Measurements from ENCODE around the gene SSTR3.
A peak's percentile ranks its signal among the peaks of the same experiment; 100 is the strongest.

SSTR3 gene

DNA sequence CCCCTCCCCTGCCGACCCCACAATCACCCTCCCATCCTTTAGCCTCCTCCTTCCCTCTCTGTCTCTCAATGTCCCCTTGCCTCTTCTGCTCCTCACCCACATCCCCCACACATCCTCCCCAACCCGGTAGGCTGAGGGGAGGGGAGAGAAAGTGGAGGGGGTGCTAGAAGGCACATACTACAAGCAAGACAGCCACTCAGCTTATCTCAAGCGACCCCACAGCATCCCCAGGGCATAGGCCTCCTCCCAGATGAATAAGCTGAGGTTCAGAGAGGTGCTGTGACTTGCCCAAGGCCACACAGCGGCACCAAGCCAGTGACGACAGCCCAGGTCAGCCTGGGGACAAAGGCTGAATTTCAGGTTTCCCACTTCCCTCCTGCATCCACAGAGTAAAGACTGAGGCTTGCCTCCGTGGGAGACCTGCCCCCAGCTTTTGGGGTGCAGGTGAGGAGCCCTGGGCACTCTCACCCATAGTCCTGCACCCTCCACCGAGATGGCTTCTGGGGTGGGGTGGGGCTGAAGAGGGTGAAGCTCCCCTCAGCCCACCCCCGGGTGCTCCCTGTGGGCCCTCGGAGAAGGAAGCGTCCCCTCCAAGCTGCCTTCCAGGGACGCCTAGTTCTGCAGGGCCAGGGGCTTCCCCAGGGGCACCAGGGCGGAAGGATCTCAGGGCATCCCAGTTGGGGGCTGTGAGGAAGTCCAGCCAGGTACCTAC is 31.3 kb upstream of the SSTR3 start:
- Histone ChIP-seq H3K27ac (replicated peaks) (peak overlapping the region; percentile 92), H3K27me3 (ENCODE audit: insufficient read depth, poor library complexity, severe bottlenecking) (no peaks in the 10 kb centered on the region), H3K4me3 (replicated peaks; ENCODE audit: insufficient read depth, low read length) (peak overlapping the region; percentile 93)
- TF ChIP-seq, protein P1, sequence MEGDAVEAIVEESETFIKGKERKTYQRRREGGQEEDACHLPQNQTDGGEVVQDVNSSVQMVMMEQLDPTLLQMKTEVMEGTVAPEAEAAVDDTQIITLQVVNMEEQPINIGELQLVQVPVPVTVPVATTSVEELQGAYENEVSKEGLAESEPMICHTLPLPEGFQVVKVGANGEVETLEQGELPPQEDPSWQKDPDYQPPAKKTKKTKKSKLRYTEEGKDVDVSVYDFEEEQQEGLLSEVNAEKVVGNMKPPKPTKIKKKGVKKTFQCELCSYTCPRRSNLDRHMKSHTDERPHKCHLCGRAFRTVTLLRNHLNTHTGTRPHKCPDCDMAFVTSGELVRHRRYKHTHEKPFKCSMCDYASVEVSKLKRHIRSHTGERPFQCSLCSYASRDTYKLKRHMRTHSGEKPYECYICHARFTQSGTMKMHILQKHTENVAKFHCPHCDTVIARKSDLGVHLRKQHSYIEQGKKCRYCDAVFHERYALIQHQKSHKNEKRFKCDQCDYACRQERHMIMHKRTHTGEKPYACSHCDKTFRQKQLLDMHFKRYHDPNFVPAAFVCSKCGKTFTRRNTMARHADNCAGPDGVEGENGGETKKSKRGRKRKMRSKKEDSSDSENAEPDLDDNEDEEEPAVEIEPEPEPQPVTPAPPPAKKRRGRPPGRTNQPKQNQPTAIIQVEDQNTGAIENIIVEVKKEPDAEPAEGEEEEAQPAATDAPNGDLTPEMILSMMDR (IDR thresholded peaks at IDR 0.05; ENCODE audit: insufficient read depth, low read length): no peak
- TF ChIP-seq, protein P2, sequence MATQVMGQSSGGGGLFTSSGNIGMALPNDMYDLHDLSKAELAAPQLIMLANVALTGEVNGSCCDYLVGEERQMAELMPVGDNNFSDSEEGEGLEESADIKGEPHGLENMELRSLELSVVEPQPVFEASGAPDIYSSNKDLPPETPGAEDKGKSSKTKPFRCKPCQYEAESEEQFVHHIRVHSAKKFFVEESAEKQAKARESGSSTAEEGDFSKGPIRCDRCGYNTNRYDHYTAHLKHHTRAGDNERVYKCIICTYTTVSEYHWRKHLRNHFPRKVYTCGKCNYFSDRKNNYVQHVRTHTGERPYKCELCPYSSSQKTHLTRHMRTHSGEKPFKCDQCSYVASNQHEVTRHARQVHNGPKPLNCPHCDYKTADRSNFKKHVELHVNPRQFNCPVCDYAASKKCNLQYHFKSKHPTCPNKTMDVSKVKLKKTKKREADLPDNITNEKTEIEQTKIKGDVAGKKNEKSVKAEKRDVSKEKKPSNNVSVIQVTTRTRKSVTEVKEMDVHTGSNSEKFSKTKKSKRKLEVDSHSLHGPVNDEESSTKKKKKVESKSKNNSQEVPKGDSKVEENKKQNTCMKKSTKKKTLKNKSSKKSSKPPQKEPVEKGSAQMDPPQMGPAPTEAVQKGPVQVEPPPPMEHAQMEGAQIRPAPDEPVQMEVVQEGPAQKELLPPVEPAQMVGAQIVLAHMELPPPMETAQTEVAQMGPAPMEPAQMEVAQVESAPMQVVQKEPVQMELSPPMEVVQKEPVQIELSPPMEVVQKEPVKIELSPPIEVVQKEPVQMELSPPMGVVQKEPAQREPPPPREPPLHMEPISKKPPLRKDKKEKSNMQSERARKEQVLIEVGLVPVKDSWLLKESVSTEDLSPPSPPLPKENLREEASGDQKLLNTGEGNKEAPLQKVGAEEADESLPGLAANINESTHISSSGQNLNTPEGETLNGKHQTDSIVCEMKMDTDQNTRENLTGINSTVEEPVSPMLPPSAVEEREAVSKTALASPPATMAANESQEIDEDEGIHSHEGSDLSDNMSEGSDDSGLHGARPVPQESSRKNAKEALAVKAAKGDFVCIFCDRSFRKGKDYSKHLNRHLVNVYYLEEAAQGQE (IDR thresholded peaks at IDR 0.05; ENCODE audit: insufficient replicate concordance, low read depth): no peak
- peak; percentile 18; the same call in 1 of the 2 replicates for TF ChIP-seq SPI1 (IDR thresholded peaks at IDR 0.05; ENCODE audit: borderline replicate concordance, low read depth)
- peak in 1 of 2 experiments; percentile 38 for DNase-seq (ENCODE audit: low read depth in 1 of 2, low spot score in 1 of 2)

DNA sequence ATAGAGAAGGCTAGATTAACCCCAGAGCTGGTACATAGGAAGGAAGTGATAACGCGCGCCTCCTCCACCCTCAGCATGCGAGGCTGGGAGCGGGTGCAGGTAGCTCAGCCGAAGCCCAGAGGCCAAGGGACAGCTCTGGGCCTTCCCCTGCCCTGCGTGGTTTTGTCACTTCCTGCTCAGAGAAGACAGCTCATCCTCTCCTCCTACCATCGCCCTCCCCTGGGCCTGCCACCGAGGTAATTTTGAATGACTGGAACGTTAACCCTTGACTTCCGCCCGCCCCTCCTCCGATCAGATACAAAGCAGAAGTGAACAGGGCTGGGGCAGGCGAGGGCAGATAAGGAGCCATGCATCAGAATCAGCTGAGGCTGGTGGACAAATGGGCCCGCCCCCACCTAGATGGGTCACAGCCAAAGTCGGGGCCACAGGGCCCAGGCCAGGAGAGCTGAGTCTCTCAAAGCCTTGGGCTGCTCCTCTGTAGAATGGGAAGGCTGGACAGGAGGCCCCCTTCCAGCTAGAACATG is 30.2 kb upstream of the SSTR3 start:
- peak overlapping the region; percentile 93 for H3K4me3 ChIP-seq (replicated peaks; ENCODE audit: insufficient read depth, low read length)

DNA sequence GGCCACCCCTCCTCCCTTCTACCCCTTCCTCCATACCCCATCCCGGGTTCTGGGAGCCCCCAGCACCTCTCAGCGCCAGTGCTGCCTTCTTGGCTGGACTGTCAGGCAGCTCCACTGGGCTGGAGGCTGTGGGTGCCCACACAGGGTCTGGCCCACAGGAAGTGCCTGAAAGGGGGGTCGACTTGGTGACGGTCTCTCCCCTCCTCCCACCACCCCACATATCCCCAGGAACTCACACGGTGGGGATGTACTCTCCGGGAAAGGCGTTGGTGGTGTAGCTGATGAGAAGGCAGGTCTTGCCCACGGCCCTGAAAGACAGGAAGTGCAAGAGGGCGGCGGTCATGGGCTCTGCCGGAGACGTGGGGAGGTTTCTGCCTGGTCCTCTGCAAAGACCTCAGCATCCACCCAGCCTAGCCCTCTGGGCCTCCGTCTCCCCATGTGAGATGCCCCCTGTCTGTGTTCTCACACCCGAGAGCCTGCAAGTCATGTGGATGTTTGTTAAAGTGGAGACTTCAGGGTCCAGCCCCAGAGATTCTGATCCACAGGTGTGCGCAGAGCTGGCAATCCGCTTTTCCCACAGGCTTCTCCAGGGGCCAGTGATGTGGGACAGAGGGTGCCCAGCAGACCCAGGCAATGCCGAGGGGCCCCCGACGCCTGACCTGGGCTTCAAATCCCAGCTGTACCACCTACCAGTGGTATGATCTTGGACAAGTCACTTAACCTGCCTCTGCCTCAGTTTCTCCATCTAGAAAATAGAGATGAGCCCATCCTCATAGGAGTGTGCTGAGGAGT is 29.3 kb upstream of the SSTR3 start:
- TF ChIP-seq, protein P1 (IDR thresholded peaks at IDR 0.05; ENCODE audit: insufficient read depth, low read length): no peak
- no peak for TF ChIP-seq POLR2AphosphoS5 (IDR thresholded peaks at IDR 0.05; ENCODE audit: low read depth)
- no peak for TF ChIP-seq GABPA (IDR thresholded peaks at IDR 0.05; ENCODE audit: low read depth)
- peak; percentile 76 for TF ChIP-seq SPI1 (IDR thresholded peaks at IDR 0.05; ENCODE audit: borderline replicate concordance, low read depth)
- peak in 1 of 2 experiments; percentile 49 for DNase-seq (ENCODE audit: low read depth in 1 of 2, low spot score in 1 of 2)
- no peaks in the 10 kb centered on the region for H3K27me3 ChIP-seq (ENCODE audit: insufficient read depth, poor library complexity, severe bottlenecking)
- peak overlapping the region; percentile 93 for H3K4me3 ChIP-seq (replicated peaks; ENCODE audit: insufficient read depth, low read length)
- peak overlapping the region; percentile 92 for H3K27ac ChIP-seq (replicated peaks)

More for the DNA sequence above, 30.2 kb upstream of the SSTR3 start:
- peak; percentile 82 to 99 for DNase-seq (ENCODE audit: low read depth in 1 of 2, low spot score in 1 of 2)
- no peaks in the 10 kb centered on the region for H3K27me3 ChIP-seq (ENCODE audit: insufficient read depth, poor library complexity, severe bottlenecking)
- TF ChIP-seq, protein P2 (IDR thresholded peaks at IDR 0.05; ENCODE audit: insufficient replicate concordance, low read depth): no peak
- TF ChIP-seq, protein P1 (IDR thresholded peaks at IDR 0.05; ENCODE audit: insufficient read depth, low read length): no peak
- TF ChIP-seq GABPA (IDR thresholded peaks at IDR 0.05; ENCODE audit: low read depth): peak; percentile 49; the same call in 1 of the 2 replicates
- TF ChIP-seq POLR2AphosphoS5 (IDR thresholded peaks at IDR 0.05; ENCODE audit: low read depth): peak; percentile 80
- TF ChIP-seq SPI1 (IDR thresholded peaks at IDR 0.05; ENCODE audit: borderline replicate concordance, low read depth): peak; percentile 96
- peak overlapping the region; percentile 92 for H3K27ac ChIP-seq (replicated peaks)

Measured in HL-60 (cell line).